Omental fat pad (tissue), 4 donors: ENCODE data around the gene MSRB2. TPM values are rescaled to one million over a fixed set of nuclear protein-coding genes. Genes with fewer than 3 reads are reported as not detected.

Experiments used
- ATAC-seq: fragments of 150-250 bp; one replicate; pipeline ENCODE4 v1.9.1; 2016; ENCODE audit warnings: mild to moderate bottlenecking, moderate library complexity; ENCODE audit not compliant: low FRiP score
- DNase-seq: peaks from one replicate; pipeline ENCODE4 v3.0.0-alpha.2; 2019; ENCODE audit warnings: low spot score
- CTCF ChIP-seq, 3 donors: fragments of 450-650 bp; IDR thresholded peaks; one replicate each; pipeline ENCODE4 v1.5.1; 2016 to 2017; ENCODE audit warnings: antibody characterized with exemption in 3 of 3, mild to moderate bottlenecking in 3 of 3, moderate library complexity in 2 of 3
- total RNA-seq, 4 donors: library from RNA; depleted of rRNA; stranded (reverse); fragments of >200 nt; gene quantifications; one replicate each; pipeline ENCODE4 v1.1.0, GENCODE V29; 2016

MSRB2 gene
- total RNA-seq, 4 donors from 2014 or later: 16.5 to 31.4 (median 24.6) TPM

GRCh38 chr10:23141995-23142394 is 46.6 kb downstream of the MSRB2 start:
- no peak for TF ChIP-seq CTCF (IDR thresholded peaks at IDR 0.05)
- no peak for DNase-seq
- ATAC-seq: no peak

- DNase-seq: no peak
- ATAC-seq: no peak
- no peak for TF ChIP-seq CTCF (IDR thresholded peaks at IDR 0.05)
These were observed 50.9 kb downstream of the MSRB2 start for GRCh38 chr10:23146258-23146657.

DNA sequence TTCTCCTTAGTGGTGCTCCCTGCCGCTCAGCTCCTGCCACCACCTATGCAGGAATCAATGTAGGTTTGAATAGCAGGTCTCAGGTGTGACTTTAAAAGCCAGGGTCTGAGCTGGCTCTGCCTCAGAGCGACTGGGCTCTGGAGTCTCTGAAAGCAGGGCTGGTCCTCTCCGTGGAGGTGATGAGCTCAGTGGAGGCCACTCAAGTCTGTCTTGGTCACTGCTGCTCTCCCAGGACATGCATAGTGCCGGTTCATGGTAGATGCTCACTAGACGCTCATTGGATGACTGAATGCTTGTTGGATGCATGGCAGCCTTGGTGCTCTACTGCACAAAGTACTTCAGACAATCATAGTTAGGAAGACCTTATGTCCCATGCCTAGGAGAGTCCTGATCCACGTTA is 51.7 kb downstream of the MSRB2 start:
- no peak for DNase-seq
- no peak for ATAC-seq
- TF ChIP-seq CTCF (IDR thresholded peaks at IDR 0.05): no peak

DNA sequence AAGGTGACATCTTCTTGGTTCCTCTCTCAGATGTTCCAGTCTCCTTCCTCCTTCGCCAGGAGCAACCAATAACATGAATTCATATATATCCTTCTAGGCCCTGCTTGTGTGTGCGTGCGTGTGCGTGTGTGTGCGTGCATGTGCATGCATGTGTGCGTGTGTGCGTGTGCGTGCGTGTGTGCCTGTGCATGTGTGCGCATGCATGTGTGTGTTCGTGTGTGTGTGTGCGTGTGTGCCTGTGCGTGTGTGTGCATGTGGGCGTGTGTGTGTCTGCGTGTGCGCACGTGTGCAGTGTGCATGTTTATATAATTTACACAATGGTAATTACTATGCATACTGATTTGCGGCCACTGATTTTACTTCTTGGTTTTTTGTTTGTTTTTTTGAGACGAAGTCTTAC is 52.8 kb downstream of the MSRB2 start:
- ATAC-seq: no peak

GRCh38 chr10:23150091-23150490 is 54.7 kb downstream of the MSRB2 start:
- no peak for TF ChIP-seq CTCF (IDR thresholded peaks at IDR 0.05)

More for the DNA sequence above, 52.8 kb downstream of the MSRB2 start:
- no peak for DNase-seq
- TF ChIP-seq CTCF (IDR thresholded peaks at IDR 0.05): no peak

GRCh38 chr10:23150610-23151009 is 55.2 kb downstream of the MSRB2 start:
- no peak for TF ChIP-seq CTCF (IDR thresholded peaks at IDR 0.05)
- DNase-seq: no peak
- no peak for ATAC-seq

More at GRCh38 chr10:23150091-23150490, 54.7 kb downstream of the MSRB2 start:
- no peak for ATAC-seq
- no peak for DNase-seq

- no peak for DNase-seq
- ATAC-seq: no peak
- no peak for TF ChIP-seq CTCF (IDR thresholded peaks at IDR 0.05)
These were observed 55.7 kb downstream of the MSRB2 start for GRCh38 chr10:23151071-23151470.
